HepG2 (cell line): ENCODE data around the gene TRIM62. TPM values are rescaled to one million over a fixed set of nuclear protein-coding genes. Genes with fewer than 3 reads are reported as not detected.

Experiments
- ATAC-seq: fragments of 200-7000 bp; cut with Tn5 transposase; 3 replicates; pipeline ENCODE4 v1.9.1; 2020; ENCODE audit warnings: mild to moderate bottlenecking, moderate library complexity
- BruUV-seq: library from RNA; stranded (reverse); fragments of 400-500 nt; replicated peaks from 2 replicates; lab custom pipeline; 2021; lab: Mats Ljungman, UMichigan
- CTCF ChIA-PET: fragments of 300-600 bp; formaldehyde crosslinking; extraction: SDS; loops from one replicate; lab custom pipeline; 2021; ENCODE audit warnings: low total read pairs, inconsistent platforms, low intra/inter-chr PET ratio; lab: Yijun Ruan, JAX
- POLR2A ChIA-PET: fragments of 350-600 bp; sonication (Branson Sonifier 250); formaldehyde crosslinking; loops from one replicate; lab custom pipeline; 2020; ENCODE audit warnings: antibody characterized with exemption, inconsistent platforms; lab: Yijun Ruan, JAX
- DNase-seq: peaks from one replicate; pipeline ENCODE4 v3.0.0-alpha.2; 2015; ENCODE audit warnings: low spot score
- FAIRE-seq: peaks from 3 replicates; lab custom pipeline; 2011; peaks lifted over from hg19 to GRCh38; lab: Jason Lieb, UNC
- H2AFZ ChIP-seq: one replicate; pipeline ENCODE4 v1.6.1; 2011; ENCODE audit warnings: low read length, inconsistent platforms
- H3K27ac ChIP-seq: fragments of 300-600 bp; 3 replicates; pipeline ENCODE4 v1.8.0; 2011; ENCODE audit warnings: mixed run types, mild to moderate bottlenecking, mixed read lengths, low read length, inconsistent platforms; ENCODE audit not compliant: insufficient read depth; ENCODE audit errors: extremely low read length
- H3K27me3 ChIP-seq, 2 experiments: fragments of 200-600 bp in 1 of 2; 2 replicates in 1 of 2; 3 replicates in 1 of 2; pipeline versions ENCODE4 v1.6.0 to v1.8.0; 2011; ENCODE audit warnings: low read length in 2 of 2, mild to moderate bottlenecking in 2 of 2, moderate library complexity in 2 of 2, inconsistent platforms in 1 of 2; ENCODE audit not compliant: insufficient read depth in 2 of 2, control insufficient read depth in 1 of 2
- H3K36me3 ChIP-seq, 2 experiments: fragments of 200-600 bp in 1 of 2; replicated peaks in 1 of 2; 2 replicates in 1 of 2; 3 replicates in 1 of 2; pipeline versions ENCODE4 v1.5.1 to v1.8.0; 2011; ENCODE audit warnings: low read length in 2 of 2, inconsistent platforms in 1 of 2; ENCODE audit not compliant: insufficient read depth in 2 of 2, control insufficient read depth in 1 of 2
- H3K4me1 ChIP-seq: 2 replicates; pipeline ENCODE4 v1.5.1; 2012; ENCODE audit warnings: low read length, inconsistent platforms; ENCODE audit not compliant: insufficient read depth
- H3K4me2 ChIP-seq: 2 replicates; pipeline ENCODE4 v1.6.0; 2011; ENCODE audit warnings: low read depth, low read length, inconsistent platforms
- H3K4me3 ChIP-seq, 3 experiments: fragments of 200-600 bp in 1 of 3; sonication (generic), shearing (Covaris generic) in 1 of 3; replicated peaks in 1 of 3; 2 replicates each; pipeline ENCODE4 v1.5.1; 2011 to 2016; ENCODE audit warnings: low read length in 3 of 3, inconsistent platforms in 2 of 3, low read depth in 2 of 3, mild to moderate bottlenecking in 2 of 3, control low read depth in 1 of 3, mixed read lengths in 1 of 3; ENCODE audit not compliant: insufficient read depth in 1 of 3
- H3K79me2 ChIP-seq: one replicate; pipeline ENCODE4 v1.6.1; 2011; ENCODE audit warnings: low read length, inconsistent platforms; ENCODE audit not compliant: insufficient read depth
- H3K9ac ChIP-seq: 2 replicates; pipeline ENCODE4 v1.6.0; 2011; ENCODE audit warnings: mild to moderate bottlenecking, low read depth, low read length, inconsistent platforms; ENCODE audit not compliant: insufficient read depth
- H3K9me3 ChIP-seq: 2 replicates; pipeline ENCODE4 v1.5.1; 2012; ENCODE audit warnings: mild to moderate bottlenecking, low read length
- H4K20me1 ChIP-seq: 2 replicates; pipeline ENCODE4 v1.6.0; 2011; ENCODE audit warnings: inconsistent platforms, mild to moderate bottlenecking, low read length, moderate library complexity; ENCODE audit not compliant: insufficient read depth
- CEBPB ChIP-seq: IDR thresholded peaks from 2 replicates; pipeline ENCODE4 v1.6.1; 2011; ENCODE audit warnings: low read depth, low read length, improper control_type of control experiment, borderline replicate concordance
- NR3C1 ChIP-seq: sonication (generic); formaldehyde crosslinking; IDR thresholded peaks from 2 replicates; pipeline ENCODE4 v1.4.0; 2020; ENCODE audit warnings: missing genetic modification reagents
- SP1 ChIP-seq, 2 experiments: fragments of 450-650 bp in 1 of 2; sonication (generic) in 1 of 2; formaldehyde crosslinking in 1 of 2; IDR thresholded peaks; 2 replicates each; pipeline versions ENCODE4 v1.4.0 to v1.6.1; 2016 to 2020; ENCODE audit warnings: missing genetic modification reagents in 1 of 2
- ZNF629 ChIP-seq: sonication (generic); formaldehyde crosslinking; conservative IDR thresholded peaks from 2 replicates; pipeline ENCODE4 v1.5.0; 2020; ENCODE audit warnings: missing genetic modification reagents
- WGBS: methylation state at CpG from one replicate; pipeline ENCODE4 v1.1.6; 2017; ENCODE audit warnings: low lambda C conversion rate; 5-methylcytosine and 5-hydroxymethylcytosine counted together
- in situ Hi-C: cut with HindIII; loops from 2 replicates; pipeline ENCODE4 v1.10.0; 2017; ENCODE audit warnings: low pct_unique_long_range_greater_than_20kb; ENCODE audit not compliant: extremely low pct_ligation_motif_present
- intact Hi-C: fragments of 100-400 bp; cut with micrococcal nuclease; formaldehyde crosslinking; loops from one replicate; pipeline ENCODE4 v1.10.0; 2022; ENCODE audit not compliant: unreplicated experiment
- polyA plus RNA-seq, 8 experiments: library from polyadenylated mRNA; depleted of rRNA in 3 of 8; stranded (reverse) in 7 of 8; unstranded in 1 of 8; fragments of >200 nt; fragmentation: Illumina TruSeq in 4 of 8; extraction: Trizol in 4 of 8; gene quantifications; 2 replicates each; pipeline versions ENCODE4 v1.2.1 to v1.2.3, GENCODE V29; 2011 to 2016; ENCODE audit warnings: low read depth in 4 of 8, missing spikeins in 1 of 8, mixed read lengths in 1 of 8; ENCODE audit not compliant: insufficient read depth in 1 of 8
- total RNA-seq, 5 experiments: library from RNA; depleted of rRNA; stranded (reverse); fragments of >200 nt; fragmentation: Illumina TruSeq; extraction: Trizol; gene quantifications; 2 replicates each; pipeline ENCODE4 v1.2.3, GENCODE V29; 2016; ENCODE audit warnings: low read depth in 1 of 5

The TRIM62 gene
- total and polyA plus RNA-seq, 2 of the 13 experiments (the other 11 are each of a cell fraction or from before 2014, with no cell fraction given) = 0.53 to 0.57 TPM

DNA sequence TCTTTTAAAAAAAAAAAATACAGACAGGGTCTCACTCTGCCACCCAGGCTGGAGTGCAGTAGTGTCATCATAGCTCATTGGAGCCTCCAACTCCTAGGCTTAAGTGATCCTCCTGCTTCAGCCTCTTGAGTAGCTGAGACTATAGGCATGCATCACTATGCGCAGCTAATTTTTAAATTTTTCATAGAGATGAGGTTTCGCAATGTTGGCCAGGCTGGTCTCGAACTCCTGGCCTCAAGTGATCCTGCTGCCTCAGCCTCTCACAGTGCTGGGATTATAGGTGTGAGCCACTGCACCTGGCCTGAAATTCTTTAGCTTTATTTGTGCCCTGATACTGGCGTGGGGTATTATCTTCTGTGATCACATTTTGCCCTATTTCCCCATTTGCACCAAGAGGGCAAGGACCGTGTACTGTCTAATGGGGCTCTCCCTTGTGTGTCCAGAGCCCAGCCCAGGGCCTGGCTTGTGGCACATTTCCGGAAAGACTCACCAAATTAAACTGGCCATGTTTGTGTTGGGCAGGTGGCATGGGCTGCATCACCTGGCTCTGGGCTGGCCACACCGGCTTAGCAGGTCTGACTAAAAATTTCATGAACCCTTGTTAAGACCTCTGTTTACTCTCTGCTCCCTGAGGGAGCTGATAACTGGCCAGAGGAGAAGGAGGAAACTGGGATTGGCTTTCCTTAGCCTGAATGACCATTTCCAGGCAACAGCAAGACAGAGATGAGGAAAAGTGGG, 32.2 kb downstream of the TRIM62 start:
- no peaks in the 10 kb centered on the region for H4K20me1 ChIP-seq
- H3K9me3 ChIP-seq = no peaks in the 10 kb centered on the region
- FAIRE-seq = no peak
- TF ChIP-seq CEBPB (peak; percentile 47; the same call in 1 of the 2 replicates), NR3C1 (CRISPR knock-in tag) (no peak)
- in situ Hi-C loops (no loop called here), intact Hi-C loops (no loop called here)
- ChIA-PET CTCF (no interaction called here), POLR2A (no interaction called here)
- H3K27me3 ChIP-seq = no peaks in the 10 kb centered on the region; a peak in 1 of 5 replicates
- BruUV-seq = no TSS peak
- H3K4me3 ChIP-seq = no peak overlapping the region
- H3K27ac ChIP-seq = no peak overlapping the region
- H3K36me3 ChIP-seq = no peaks in the 10 kb centered on the region; a peak in 1 of 5 replicates
- H3K4me1 ChIP-seq = peaks cover 14% of the 10 kb centered on the region
- H2AFZ ChIP-seq = no peak overlapping the region
- no peak overlapping the region for H3K9ac ChIP-seq
- H3K4me2 ChIP-seq = no peak overlapping the region
- no peaks in the 10 kb centered on the region for H3K79me2 ChIP-seq
- WGBS = 90% methylated on average over 7 of the region's 7 CpGs
- no peak for DNase-seq
- ATAC-seq = no peak

DNA sequence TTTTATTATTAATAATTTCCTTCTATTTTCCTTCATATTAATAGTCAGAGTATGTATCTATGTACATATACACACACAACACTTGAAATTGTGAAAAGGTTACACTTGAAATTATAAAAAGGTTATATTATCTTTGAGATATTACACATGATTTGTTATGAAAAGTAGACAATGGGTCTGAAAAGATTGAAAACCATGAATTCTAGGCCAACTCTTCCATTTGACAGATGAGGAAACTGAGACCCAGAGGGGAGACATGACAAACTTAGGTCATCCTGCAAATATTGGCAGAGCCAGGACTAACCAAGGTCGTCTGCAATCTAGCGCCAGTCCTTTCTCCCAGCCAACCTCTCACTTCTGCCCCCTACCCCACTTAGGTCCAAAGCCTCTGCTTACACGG, 33.2 kb downstream of the TRIM62 start:
- POLR2A ChIA-PET = no interaction called here
- Histone ChIP-seq H3K9me3 (no peaks in the 10 kb centered on the region), H2AFZ (no peak overlapping the region), H3K36me3 (no peaks in the 10 kb centered on the region; a peak in 1 of 5 replicates), H3K4me2 (no peak overlapping the region), H4K20me1 (no peaks in the 10 kb centered on the region), H3K27me3 (no peaks in the 10 kb centered on the region; a peak in 1 of 5 replicates), H3K9ac (no peak overlapping the region), H3K4me1 (peaks cover 10% of the 10 kb centered on the region), H3K27ac (no peak overlapping the region), H3K79me2 (no peaks in the 10 kb centered on the region), H3K4me3 (no peak overlapping the region)
- peak; percentile 59 for TF ChIP-seq ZNF629 (CRISPR knock-in tag)
- TF ChIP-seq SP1 (IDR thresholded peaks at IDR 0.05) = no peak
- no peak for TF ChIP-seq SP1 (CRISPR knock-in tag; IDR thresholded peaks at IDR 0.05)
- no peak for DNase-seq
- in situ Hi-C loops = no loop called here
- WGBS = 74% methylated on average over 3 of the region's 3 CpGs
- FAIRE-seq = no peak
- ATAC-seq = no peak
- CTCF ChIA-PET = no interaction called here
- BruUV-seq = no TSS peak
- intact Hi-C loops = no loop called here
